OCI-LY3 (cell line): ENCODE data around the gene CCL4L2.
"Not testable (repeated sequence)": the region's sequence is repeated elsewhere in the genome, so short reads cannot be mapped to it uniquely, and the experiment has no call there.

Source experiments
- H2AFZ ChIP-seq: fragments of 200-600, 300-600 bp; shearing (Covaris generic); 2 replicates; pipeline ENCODE4 v1.6.0; 2014; ENCODE audit warnings: antibody characterized with exemption, low read depth, low read length
- H3K27ac ChIP-seq: fragments of 200-600, 300-600 bp; sonication (generic); 2 replicates; pipeline ENCODE4 v1.5.1; 2014; ENCODE audit warnings: mild to moderate bottlenecking, low read length, moderate library complexity, mixed read lengths
- H3K27me3 ChIP-seq: fragments of 200-600, 300-600 bp; sonication (generic); 2 replicates; pipeline ENCODE4 v1.6.1; 2014; ENCODE audit warnings: low read depth, low read length, mixed read lengths
- H3K36me3 ChIP-seq: fragments of 200-600, 300-600 bp; sonication (generic); replicated peaks from 2 replicates; pipeline ENCODE3; 2014; ENCODE audit warnings: low read depth, low read length, mixed read lengths
- H3K4me1 ChIP-seq: fragments of 300-600, 200-600 bp; sonication (generic); 2 replicates; pipeline ENCODE4 v1.6.1; 2014; ENCODE audit warnings: low read length, mixed read lengths
- H3K4me2 ChIP-seq: fragments of 200-600, 300-600 bp; sonication (generic); 2 replicates; pipeline ENCODE4 v1.6.1; 2014; ENCODE audit warnings: low read length, mixed read lengths
- H3K4me3 ChIP-seq: fragments of 300-600, 200-600 bp; sonication (generic); 2 replicates; pipeline ENCODE4 v1.5.1; 2014; ENCODE audit warnings: antibody characterized with exemption, mild to moderate bottlenecking, low read length, moderate library complexity
- H3K79me2 ChIP-seq: fragments of 300-600, 200-600 bp; shearing (Covaris generic); 2 replicates; pipeline ENCODE4 v1.6.1; 2014; ENCODE audit warnings: mild to moderate bottlenecking, low read length, mixed read lengths
- H3K9ac ChIP-seq: fragments of 300-600, 200-600 bp; shearing (Covaris generic); 2 replicates; pipeline ENCODE4 v1.6.0; 2014; ENCODE audit warnings: mild to moderate bottlenecking, low read length, moderate library complexity
- H3K9me3 ChIP-seq: fragments of 200-600, 300-600 bp; shearing (Covaris generic); 2 replicates; pipeline ENCODE4 v1.6.1; 2014; ENCODE audit warnings: low read length, mixed read lengths; ENCODE audit not compliant: insufficient read depth
- H4K20me1 ChIP-seq: fragments of 200-600, 300-600 bp; sonication (generic); 2 replicates; pipeline ENCODE4 v1.6.1; 2016; ENCODE audit warnings: low read length, mixed read lengths; ENCODE audit not compliant: insufficient read depth

Gene CCL4L2

DNA sequence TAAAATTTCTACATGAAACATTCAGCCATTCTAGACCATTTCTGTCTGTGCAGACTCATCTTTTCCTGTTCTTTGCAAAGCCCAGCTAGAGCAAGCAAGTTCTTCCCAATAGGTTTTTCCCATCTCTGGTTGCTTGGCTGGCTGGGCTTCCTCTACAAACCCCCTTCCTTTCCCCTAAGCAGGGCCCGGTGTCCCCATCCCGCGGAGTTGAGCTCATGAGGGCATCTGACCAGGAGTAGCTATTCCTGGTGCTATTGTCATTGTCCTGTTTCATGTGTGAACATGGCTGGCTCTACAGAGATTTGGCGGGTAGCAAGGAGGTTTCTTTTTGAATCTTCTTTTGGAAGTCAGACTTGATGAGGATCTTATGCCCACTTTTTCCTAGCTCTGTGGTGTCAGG is 31.2 kb downstream of the CCL4L2 start:
- not testable (repeated sequence) for H3K4me1 ChIP-seq, H4K20me1 ChIP-seq, H3K79me2 ChIP-seq, H3K4me2 ChIP-seq, H3K36me3 ChIP-seq, H2AFZ ChIP-seq, H3K27ac ChIP-seq, H3K9ac ChIP-seq, H3K4me3 ChIP-seq, H3K27me3 ChIP-seq, H3K9me3 ChIP-seq
